Measurements from ENCODE around the gene PNPLA5.

- TF ChIP-seq NFRKB (IDR thresholded peaks at IDR 0.05) = no peak
- no peak for TF ChIP-seq ELF4 (IDR thresholded peaks at IDR 0.05)
- no peak for TF ChIP-seq SUZ12 (IDR thresholded peaks at IDR 0.05)
- TF ChIP-seq ZNF384 (IDR thresholded peaks at IDR 0.05) = no peak
- no peak for TF ChIP-seq FOXK2 (IDR thresholded peaks at IDR 0.05)
- TF ChIP-seq BHLHE40 (IDR thresholded peaks at IDR 0.05; ENCODE audit: borderline replicate concordance) = no peak
- no peak for TF ChIP-seq TARDBP (IDR thresholded peaks at IDR 0.05)
Observed at GRCh38 chr22:43922123-43922522, 30.3 kb upstream of the PNPLA5 start.
